GM18861 (cell line): ENCODE data around the gene CPZ.

Experiments
- ATAC-seq: cut with Tn5 transposase; IDR thresholded peaks from one replicate; pipeline ENCODE4 v1.9.1; 2021; ENCODE audit not compliant: unreplicated experiment

Gene CPZ

DNA sequence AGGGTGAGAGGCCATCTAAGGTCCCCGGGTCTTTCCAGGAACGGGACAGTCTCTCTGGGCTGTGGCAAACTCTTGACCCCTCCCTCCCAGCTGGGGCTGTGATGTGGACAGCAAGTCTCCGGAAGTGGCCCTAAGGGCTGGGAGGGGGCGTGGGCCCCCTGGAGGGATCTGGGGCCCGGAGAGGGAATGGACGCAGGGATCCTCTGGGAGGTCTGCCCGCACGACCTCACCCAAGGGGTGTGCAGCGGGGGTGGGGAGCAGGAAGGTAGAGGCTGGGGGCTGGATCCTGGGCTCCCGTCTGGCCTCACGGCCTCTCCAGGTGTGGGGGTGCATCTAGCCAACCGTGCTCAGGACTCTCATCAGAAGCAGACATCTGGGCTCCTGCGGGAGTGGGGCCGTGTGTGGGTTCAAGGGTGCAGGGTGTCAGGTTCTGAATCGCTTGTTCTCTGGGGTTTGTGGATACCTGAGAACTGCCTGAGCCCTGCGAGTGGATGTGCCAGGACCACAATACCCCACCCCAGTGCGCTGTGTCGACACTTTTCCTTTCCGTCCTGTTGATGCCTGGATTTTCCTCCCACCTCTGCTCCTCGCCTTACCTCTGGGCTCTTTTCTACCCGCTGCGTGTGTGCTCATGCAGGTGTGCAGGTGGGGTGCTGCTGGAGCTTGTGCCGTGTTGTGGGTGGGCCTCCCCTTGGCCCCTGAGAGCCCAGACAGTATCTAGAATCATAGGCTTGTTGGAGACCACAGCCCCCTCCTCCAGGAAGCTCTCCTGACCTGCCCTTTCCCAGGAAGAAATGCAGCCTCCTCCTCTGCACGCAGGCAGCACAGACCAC, 915 bp downstream of the CPZ start:
- no peak for ATAC-seq

DNA sequence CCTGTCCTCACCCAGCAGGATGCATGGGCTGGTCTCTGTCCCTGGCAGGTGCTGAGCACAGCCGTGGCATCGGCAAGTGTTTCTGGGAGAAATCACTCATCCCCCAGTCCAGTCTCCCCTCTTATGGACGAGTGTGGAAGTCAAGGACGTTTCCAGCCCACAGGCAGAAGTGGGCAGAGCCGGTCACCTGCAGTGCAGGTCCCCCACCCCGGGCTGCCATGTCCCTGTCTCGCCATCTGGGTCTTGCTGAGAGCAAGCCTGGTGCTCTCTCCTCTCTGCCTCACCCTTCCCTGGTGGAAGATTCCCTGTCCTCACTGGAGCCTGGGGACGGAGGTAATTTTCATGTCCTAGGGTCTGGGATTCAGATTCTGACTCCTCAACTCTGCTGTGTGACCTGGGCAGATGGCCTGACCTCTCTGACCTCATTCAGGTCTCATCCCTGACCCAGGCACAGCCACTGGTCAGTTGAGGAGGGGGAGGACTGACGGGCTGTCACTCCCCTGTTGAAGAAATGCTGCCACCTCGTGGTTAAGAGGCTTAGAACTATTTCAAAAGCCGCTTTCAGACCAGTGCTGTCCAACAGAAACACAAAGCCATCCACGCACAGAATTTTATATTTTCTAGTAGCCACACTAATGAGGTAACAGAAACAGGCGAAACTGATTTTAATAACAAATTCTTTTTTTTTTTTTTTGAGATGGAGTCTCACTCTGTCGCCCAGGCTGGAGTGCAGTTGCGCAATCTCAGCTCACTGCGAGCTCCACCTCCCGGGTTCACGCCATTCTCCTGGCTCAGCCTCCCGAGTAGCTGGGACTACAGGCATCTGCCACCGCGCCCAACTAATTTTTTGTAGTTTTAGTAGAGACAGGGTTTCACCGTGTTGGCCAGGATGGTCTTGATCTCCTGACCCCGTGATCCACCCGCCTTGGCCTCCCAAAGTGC, 1.8 kb downstream of the CPZ start:
- ATAC-seq, result no peak

DNA sequence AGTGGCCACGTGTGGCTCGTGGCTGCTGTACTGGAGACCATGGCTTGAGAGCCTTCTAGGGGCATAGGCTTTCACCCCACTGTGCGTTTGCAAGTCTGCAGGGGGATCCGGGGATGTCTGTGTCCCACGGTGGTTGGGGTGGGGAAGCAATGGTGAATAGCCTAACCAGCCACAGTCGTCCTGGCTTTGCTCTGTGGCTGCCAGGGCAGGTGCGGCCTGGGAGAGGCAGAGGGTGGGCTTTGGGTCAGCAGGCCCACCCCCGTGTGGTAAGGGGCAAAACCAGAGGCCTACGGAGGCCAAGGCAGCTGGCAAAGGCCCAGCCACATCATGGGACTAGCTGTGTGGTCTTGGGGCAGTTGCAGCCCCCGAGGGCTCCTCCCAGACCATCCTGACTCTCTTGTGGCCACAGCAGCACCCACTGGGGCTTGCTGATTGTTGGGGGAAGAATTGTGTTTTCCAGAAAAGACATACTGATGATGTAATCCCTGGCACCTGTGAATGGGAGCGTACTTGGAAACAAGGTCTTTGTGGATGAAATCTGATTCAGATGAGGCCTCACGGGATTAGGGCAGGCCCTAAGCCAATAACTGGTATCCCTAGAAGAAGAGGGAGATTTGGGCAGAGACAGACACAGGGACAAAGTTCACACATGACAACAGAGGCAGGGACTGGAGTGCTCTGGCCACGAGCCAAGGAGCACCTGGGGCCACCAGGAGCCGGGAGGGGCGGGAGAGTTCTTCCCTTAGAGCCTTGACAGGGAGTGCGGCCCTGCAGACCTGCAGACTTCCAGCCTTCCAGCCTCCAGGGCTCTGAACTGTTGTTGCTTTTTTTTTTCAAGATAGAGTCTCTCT, 2.9 kb downstream of the CPZ start:
- no peak for ATAC-seq

DNA sequence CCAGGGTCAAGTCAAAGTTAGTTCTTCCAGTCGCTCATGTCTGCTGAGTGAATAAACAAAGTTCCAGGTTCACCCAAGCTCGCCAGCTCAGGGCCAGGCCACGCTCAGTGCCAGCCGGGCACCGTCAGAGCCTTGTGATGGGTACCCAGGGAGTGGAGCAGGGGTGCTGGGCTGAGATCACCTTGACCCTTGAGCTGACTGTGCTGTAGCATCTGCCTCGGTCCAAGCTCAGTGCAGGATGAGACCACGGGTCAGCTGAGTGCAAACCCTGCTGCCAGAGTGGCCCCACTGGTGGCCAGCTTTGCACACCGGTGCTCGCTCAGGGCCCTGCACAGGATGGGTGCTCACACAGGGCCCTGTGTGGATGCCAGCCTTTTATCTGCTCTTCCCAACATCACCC, 4.3 kb downstream of the CPZ start:
- no peak for ATAC-seq

DNA sequence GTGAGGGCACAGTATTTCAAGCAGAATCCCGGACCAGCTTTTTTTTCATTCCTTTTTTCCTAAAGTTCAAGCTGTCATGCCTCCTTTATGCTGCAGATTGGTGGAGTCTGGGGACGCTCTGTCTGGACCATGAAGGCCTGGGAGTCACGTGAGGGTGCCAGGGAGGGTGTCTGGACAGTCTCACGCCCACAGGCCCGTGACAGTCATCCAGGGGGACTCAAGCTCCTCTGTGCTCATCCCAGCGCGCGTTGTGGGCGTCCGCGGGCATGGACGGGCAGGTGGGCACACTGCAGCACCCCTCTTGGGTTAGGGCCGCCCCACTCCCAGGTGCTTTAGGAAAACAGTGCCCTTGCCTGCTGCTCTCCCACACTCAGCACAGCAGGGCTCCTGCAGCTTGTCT, 4.8 kb downstream of the CPZ start:
- no peak for ATAC-seq

DNA sequence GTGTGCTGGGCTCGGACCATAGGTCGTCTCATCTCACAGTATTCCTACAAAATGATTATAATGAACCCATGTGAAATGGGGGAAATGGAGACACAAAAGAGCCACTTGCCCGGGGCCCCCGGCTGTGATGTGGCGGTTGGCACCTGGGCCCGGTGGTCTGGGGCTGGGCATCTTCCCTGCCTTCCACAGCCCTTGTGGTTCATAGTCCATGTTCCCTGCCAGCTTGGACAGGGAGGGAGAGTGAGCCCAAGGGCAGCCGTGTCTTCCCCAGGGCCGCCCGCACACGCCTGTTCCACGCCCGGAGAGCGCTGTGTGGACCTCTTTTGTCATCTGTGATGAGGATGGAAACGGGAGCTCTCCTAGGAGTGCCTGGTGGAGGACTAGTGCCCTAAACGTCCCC, 5.2 kb downstream of the CPZ start:
- no peak for ATAC-seq

DNA sequence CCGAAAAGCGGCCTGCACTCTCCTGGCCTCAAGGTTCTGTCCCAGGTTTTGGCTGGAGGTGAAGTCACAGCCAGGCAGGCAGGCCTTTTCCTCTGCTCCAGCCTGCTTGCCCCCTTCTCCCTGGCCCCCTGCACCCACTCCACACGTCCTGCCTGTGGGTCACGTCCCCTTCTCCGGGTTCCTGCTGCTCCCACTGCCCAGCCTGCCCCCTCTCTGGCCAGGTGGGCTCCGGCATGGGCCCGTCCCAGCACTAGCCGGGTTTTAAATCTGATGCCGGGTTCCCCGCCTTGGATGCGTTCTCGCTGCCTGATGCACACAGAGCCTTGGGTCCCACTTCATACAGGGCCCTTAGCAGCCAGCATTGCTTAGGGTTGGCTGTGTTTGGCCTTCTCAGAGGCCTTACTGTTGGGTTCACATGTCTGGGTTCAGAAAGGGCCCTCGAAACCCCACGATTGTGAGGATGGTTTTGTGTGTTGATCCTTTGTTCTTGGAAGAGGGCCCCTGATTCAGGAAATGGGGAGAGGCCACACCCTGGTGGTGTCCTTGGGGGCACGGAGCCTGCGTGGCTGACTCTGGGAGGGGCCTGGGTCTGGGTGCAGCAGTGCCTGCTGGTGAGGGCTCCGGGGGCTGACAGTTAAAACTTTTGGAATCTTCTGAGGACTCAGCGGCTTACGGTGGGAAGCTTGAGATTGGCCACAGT, 6.0 kb downstream of the CPZ start:
- no peak for ATAC-seq

DNA sequence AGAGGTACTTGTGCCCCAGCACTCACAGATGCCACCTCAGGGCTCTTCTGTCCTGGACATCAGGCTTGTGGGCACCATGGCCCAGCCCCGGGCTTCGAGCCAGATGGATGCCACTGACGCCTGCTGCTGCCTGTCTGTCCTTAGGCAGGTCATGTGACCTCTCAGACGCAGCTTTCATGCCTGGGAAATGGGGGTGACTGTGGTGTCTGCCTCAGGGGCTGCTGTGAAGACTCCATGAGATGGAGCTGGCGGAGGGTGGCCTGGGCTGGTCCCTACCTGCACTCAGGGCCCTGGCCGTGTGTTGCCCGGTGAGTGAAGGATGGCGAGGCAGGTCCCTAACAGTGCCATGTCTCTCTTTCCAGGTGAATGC, 6.5 kb downstream of the CPZ start:
- no peak for ATAC-seq

DNA sequence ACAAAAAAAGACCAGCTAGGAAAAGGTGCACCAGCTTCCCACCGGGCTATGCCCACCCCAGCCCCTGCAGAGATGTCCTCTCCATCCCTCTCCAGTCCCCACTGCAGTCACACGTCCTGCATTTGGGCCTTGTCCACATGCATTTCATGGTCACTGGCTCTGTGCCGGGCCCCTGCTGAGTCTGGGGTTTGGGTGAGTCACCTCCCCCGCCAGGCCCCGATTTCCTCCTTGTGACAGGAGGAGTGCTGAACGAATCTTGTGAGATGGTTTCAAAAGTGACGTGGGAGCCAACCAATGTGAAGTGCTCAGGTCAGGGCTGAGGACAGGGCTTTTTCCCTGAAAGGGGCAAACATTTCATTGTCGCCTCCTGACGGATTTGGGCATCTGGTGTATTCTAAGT, 7.1 kb downstream of the CPZ start:
- ATAC-seq, result no peak

DNA sequence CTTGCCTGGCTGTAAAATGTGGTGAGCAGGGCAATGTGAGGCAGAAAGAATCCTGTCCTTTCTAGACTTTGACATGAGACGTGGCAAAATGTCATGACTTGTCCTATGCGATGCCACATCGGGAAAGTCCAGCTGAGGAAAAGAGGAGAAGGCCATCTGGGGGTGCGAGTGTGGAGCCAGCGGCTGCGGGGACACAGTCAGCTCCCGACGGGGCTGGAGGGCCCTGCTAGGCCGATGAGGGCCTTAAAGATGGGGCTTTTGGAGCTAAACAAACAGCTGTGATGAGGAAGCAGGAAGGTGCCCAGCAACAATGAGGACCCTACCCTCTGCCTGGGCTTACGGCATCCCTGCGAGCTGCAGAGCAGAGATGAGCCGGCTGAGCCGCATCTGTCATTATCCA, 7.7 kb downstream of the CPZ start:
- no peak for ATAC-seq

DNA sequence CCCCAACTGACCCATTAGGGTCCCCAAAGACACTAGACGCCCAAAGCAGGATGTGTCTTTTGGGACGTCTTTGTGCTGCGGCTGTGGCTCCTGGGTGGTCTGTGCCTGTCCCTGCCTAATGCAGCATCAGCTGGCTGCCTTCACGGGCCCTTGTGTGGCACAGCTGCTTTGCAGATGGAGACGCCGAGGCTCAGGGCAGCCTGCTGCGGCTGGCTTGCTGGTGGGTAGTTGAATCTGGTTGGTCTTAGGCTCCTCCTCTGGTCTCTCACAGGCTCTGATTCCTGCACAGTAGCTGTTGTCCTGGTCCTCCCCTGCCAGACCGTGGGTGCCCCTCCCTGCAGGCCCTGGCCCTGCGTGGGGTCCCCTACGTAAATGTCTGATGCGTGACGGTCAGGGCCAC, 8.1 kb downstream of the CPZ start:
- ATAC-seq, result no peak

DNA sequence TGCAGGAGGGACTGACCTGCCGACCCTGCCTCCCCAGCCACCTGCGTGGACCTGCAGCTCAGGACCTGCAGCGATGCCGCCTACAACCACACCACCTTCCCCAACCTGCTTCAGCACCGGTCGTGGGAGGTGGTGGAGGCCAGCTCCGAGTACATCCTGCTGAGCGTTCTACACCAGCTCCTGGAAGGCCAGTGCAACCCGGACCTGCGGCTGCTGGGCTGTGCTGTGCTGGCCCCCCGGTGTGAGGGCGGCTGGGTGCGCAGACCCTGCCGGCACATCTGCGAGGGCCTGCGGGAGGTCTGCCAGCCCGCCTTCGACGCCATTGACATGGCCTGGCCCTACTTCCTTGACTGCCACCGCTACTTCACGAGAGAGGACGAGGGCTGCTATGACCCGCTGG, 8.5 kb downstream of the CPZ start:
- ATAC-seq, result no peak

DNA sequence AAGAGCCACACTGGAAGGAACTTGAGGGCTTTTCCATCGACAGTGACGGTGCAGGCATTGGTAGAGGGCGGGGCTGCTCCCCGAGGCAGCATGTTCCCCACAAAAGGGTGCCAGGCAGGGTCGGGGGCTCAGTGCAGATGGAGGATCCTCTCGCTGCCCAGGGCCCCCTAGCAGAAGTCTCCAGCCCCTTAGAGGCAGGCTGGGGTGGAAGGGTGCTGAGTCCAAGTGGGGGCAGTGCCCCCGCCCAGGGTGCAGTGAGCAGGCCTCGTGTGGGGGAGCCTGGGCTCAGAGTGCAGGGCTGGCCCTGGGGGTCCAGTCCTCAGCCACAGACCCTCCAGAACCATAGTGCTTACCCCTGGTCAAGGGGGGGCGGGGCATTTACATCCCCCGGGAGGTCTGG, 9.0 kb downstream of the CPZ start:
- ATAC-seq, result no peak

DNA sequence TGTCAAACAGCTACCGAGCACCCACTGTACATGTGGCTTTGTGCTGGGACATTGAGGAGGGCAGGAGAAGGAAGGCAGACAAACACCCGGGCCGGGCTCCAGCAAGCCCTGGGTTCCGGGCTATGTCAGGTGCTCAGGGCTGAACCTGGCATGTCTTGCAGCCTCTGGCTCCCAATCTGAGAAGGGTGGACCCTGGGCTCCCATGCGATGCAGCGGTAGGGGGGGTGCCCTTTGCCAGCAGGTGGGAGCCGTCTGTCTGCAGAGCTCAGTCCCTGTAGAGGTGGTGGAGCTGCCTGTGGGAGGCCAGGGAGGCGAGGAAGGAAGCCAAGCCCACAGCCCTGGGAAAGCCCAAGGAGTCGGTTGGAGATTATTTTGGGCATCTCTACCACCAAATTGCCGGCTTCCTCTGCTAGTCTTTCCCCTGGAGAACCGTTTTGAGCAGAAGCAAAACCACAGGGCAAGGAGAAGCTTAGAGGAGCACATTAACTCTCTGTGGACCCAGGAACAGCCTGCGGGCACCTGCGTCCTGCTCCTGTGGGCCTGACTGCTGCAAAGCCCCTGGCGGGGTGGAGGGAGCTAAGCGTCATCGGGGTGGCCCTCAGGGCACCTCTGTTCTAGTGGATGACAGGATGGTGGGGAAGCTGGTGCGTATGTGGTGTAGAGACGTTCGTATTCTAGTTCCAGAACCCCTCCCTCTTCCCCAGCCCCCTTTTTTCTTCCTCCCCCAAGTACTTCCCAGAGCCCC, 10.3 kb downstream of the CPZ start:
- no peak for ATAC-seq

DNA sequence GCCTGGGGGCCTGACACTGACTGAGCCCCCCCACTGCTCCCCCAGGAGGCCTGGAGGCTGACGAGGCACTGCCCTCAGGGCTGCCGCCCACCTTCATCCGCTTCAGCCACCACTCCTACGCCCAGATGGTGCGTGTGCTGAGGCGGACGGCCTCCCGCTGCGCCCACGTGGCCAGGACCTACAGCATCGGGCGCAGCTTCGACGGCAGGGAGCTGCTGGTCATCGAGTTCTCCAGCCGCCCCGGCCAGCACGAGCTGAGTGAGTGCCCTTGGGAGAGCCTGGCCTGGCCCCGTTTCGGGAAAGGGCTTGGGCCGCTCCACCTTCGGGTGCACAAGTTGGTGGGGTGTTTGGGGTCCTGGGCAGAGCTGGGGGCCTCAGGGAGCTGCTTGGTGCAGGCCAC, 11.4 kb downstream of the CPZ start:
- ATAC-seq, result no peak

DNA sequence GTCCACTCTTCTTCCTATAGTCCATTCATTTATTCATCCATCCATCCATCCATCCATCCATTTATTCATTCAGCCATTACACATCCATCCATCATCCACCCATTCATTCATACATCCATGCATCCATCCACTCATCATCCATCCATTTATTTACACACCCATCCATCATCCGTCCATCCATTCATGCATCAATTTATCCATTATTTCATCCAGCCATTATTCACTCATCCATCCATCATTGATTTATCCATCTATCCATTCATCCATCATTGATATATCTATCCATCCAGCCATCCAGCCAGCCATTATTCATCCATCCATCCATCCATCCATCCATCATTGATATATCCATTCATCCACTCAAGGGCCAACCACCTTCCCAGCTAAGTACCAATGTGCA, 12.7 kb downstream of the CPZ start:
- no peak for ATAC-seq

DNA sequence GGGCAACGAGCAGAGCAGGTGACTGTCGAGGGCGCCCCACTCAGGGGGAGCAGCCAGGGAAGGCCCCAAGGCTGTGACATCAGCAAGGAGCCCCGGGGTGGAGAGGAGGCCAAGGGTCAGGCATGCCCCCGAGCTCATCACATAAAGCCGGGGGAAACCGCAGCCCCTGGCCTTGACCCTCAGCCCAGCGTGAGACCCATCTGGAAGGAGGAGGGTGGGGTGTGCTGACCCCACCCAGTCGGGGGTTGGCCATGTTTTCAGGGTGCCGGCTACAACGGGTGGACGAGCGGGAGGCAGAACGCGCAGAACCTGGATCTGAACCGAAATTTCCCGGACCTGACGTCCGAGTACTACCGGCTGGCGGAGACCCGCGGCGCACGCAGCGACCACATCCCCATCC, 13.9 kb downstream of the CPZ start:
- no peak for ATAC-seq

DNA sequence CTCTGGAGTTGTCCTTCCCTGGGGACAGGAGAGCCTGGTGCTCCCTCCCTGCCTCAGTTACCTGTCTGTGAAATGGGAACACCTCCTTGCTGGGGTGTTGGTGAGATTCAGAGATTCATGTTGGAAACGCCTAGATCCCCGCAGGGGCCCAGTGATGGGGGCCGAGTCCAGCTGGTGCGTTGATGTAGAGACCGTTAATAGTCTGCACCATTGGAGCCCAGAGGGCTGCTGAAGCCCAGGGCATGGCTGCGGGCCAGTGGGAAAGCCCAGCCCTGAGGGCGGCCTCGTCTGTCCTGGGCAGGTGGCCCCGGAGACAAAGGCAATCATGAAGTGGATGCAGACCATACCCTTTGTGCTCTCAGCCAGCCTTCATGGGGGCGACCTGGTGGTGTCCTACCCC, 14.4 kb downstream of the CPZ start:
- no peak for ATAC-seq

DNA sequence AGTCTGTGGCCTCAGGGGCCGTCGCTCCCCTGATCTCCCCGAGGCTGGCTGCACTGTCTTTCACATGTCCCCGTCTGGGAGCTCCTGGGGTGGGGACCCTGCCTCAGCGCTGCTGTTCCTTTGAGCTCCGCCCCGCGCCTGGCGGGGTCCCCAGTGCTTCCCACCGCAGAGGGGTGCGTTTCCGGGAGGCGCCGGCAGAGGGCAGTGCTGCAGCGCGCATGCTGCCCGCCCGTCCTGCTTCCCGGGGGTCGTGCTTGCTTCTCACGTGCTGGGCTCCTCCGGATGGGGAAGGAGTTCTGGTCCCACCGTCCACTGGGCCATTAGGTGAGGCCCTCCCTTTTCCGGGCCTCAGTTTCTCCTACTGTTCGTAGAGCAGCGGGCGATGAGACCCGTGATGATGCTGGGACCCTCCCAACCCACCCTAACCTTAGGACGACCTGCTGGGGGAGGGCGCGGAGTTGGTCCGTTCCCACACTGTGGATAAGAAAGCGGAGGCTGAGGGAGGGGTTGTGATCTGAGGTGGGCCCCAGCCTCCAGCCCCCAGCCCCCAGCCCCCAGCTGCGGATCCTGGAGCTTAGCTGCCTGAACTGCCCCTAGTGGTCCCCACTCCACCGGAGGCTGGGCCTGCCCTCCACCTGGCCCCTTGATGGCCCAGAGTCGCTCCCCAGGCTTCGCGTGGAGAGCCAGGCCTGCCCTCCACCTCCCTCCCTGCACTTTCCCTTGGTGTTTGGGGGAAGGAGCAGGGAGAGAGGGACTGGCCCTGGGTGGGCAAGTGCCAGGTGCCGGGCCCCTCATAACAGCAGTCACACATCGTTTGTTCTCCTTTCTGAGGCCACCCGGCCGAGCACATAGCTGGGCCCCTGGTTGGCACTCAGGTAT, 15.3 kb downstream of the CPZ start:
- ATAC-seq, result no peak
